Skeletal muscle satellite cell (primary cell): ENCODE data around the gene NFKBIA.
A peak's percentile ranks its signal among the peaks of the same experiment; 100 is the strongest.
"Not testable (repeated sequence)": the region's sequence is repeated elsewhere in the genome, so short reads cannot be mapped to it uniquely, and the experiment has no call there.

Experiments
- H3K27me3 ChIP-seq: 2 replicates; pipeline ENCODE4 v1.7.0; 2013; ENCODE audit warnings: low read length; ENCODE audit not compliant: control insufficient read depth, insufficient read depth
- H3K36me3 ChIP-seq: 2 replicates; pipeline ENCODE4 v1.7.0; 2013; ENCODE audit warnings: mild to moderate bottlenecking, control low read depth, low read length; ENCODE audit not compliant: insufficient read depth
- H3K4me1 ChIP-seq: 2 replicates; pipeline ENCODE4 v1.7.0; 2013; ENCODE audit warnings: low read length; ENCODE audit not compliant: control insufficient read depth, insufficient read depth
- H3K4me2 ChIP-seq: 2 replicates; pipeline ENCODE4 v1.7.0; 2013; ENCODE audit warnings: mild to moderate bottlenecking, low read length
- H3K4me3 ChIP-seq: 2 replicates; pipeline ENCODE4 v1.7.0; 2013; ENCODE audit warnings: low read length
- H3K9ac ChIP-seq: 2 replicates; pipeline ENCODE4 v1.7.0; 2013; ENCODE audit warnings: mild to moderate bottlenecking, low read depth, low read length, moderate library complexity
- H3K9me3 ChIP-seq: replicated peaks from 2 replicates; pipeline ENCODE4 v1.7.0; 2013; ENCODE audit warnings: mild to moderate bottlenecking, control low read depth, low read length

The NFKBIA gene

DNA sequence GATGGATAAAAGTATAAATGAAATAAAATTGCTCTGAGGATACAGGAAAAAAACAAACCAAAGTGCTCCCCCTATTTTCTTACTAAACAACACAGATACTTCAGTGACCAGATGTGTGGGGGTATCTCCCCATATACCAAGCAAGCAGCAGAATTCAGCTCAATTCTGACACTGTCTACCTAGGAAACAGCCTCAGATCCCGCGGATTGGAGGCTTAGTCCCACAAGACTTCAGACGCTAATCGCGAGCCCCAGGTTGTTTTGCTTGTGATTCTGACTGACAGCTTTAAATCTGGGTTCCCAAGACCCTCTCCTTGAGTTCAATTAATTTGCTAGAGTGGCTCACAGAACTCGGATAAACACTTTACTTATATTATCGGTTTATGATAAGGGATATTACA lies 17.3 kb downstream of the NFKBIA start:
- Histone ChIP-seq H3K4me2 (no peak overlapping the region), H3K9me3 (no peaks in the 10 kb centered on the region), H3K27me3 (no peaks in the 10 kb centered on the region), H3K4me1 (peaks cover 32% of the 10 kb centered on the region), H3K4me3 (no peak overlapping the region), H3K9ac (no peak overlapping the region), H3K36me3 (no peaks in the 10 kb centered on the region)

DNA sequence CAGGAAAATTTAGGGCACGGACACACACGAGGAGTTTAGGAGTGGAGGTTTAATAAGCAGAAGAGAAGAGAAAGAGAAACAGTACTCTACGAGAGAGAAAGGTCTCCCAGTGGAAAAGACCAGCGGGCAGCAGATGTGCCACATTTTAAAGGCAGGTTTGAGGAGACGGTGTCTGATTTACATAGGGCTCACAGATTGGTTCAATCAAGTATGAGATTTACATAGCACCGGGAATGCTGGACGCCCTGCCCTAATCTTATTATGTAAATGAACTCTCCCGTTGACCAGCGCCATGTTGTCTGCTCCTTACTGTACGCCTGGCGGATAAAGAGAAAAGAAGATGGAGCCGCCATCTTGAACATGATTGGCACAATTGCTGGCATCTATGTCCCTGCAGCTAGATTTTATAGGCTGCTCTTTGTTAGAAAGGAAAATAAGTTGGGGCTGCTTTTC lies 17.9 kb downstream of the NFKBIA start:
- Histone ChIP-seq H3K27me3 (no peaks in the 10 kb centered on the region), H3K9ac (no peak overlapping the region), H3K4me2 (no peak overlapping the region), H3K4me1 (peaks cover 32% of the 10 kb centered on the region), H3K36me3 (no peaks in the 10 kb centered on the region), H3K4me3 (no peak overlapping the region), H3K9me3 (no peaks in the 10 kb centered on the region)

DNA sequence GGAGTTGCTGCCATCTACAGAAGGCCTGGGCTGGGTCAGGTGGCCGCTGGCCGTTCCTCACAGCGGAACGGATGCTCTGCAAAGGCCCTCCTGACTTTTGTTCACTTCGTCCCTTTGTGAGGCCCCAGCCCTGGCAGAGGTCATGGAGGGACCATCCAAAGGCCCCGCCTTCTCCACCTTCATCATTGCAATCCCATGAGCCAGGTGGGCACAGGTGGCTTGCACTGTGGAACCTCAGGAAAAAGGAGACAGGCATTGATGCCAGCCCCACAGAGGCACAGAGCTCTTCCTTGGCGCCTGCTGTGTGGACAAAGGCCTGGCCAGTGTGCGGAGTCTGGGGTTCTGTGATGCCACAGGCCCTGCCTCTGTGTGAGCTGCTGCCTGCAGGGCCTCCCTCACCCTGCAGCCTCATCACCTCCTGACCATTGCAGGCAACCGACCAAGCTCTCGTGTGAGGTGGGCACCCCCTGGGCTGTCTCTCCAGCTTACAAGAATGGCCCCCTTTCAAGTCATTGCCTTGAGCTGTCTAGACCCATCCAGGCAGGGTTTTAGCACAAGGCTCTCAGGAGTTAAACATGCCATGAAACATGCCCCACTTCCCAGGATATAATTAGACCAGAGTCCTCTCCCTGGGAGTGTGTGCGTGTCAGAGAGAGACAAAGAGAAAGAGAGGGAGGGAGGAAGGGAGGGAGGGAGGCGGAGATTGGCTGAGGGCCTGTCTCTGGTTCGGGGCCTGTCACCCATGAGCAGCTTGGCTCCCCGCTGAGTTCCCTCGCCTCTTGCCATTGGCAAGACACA lies 19.3 kb downstream of the NFKBIA start:
- peak overlapping the region; percentile 67 for H3K9ac ChIP-seq
- no peaks in the 10 kb centered on the region for H3K36me3 ChIP-seq
- no peaks in the 10 kb centered on the region for H3K9me3 ChIP-seq
- peaks cover 32% of the 10 kb centered on the region for H3K4me1 ChIP-seq
- H3K4me2 ChIP-seq = peak overlapping the region; percentile 38
- H3K4me3 ChIP-seq = no peak overlapping the region
- no peaks in the 10 kb centered on the region for H3K27me3 ChIP-seq

DNA sequence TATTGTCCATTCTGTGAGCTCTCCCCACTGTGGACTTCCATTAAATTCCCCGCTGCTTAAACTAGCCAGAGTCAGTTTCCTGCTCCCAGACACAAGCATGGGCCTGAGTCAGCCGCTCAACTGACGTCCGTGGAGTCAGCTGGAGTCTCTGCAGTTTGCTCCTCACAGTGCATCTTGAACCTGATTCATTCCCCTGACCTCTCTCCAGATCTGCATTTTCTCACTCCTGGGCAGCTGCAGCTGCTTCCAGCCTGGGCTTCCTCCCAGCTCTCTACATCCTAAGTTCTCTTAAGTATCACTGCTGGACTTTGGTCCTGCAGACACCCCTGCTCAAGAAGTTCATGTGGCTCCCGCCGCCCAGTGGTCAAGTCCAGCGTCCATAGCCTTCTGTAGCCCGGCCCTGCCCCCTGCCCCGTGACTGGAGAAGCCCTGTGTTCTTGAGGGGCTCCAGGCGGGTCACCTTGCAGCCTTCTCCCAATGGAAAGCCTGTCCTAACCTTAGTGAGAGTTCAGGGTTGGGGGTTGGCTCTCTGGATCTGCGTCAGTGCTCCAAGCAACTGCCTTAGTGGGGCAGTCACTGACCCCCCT lies 20.0 kb downstream of the NFKBIA start:
- no peaks in the 10 kb centered on the region for H3K27me3 ChIP-seq
- peaks cover 32% of the 10 kb centered on the region for H3K4me1 ChIP-seq
- no peaks in the 10 kb centered on the region for H3K9me3 ChIP-seq
- peak overlapping the region; percentile 70 for H3K9ac ChIP-seq
- H3K36me3 ChIP-seq = no peaks in the 10 kb centered on the region
- H3K4me3 ChIP-seq = peak overlapping the region; percentile 12
- H3K4me2 ChIP-seq = peak overlapping the region; percentile 53

DNA sequence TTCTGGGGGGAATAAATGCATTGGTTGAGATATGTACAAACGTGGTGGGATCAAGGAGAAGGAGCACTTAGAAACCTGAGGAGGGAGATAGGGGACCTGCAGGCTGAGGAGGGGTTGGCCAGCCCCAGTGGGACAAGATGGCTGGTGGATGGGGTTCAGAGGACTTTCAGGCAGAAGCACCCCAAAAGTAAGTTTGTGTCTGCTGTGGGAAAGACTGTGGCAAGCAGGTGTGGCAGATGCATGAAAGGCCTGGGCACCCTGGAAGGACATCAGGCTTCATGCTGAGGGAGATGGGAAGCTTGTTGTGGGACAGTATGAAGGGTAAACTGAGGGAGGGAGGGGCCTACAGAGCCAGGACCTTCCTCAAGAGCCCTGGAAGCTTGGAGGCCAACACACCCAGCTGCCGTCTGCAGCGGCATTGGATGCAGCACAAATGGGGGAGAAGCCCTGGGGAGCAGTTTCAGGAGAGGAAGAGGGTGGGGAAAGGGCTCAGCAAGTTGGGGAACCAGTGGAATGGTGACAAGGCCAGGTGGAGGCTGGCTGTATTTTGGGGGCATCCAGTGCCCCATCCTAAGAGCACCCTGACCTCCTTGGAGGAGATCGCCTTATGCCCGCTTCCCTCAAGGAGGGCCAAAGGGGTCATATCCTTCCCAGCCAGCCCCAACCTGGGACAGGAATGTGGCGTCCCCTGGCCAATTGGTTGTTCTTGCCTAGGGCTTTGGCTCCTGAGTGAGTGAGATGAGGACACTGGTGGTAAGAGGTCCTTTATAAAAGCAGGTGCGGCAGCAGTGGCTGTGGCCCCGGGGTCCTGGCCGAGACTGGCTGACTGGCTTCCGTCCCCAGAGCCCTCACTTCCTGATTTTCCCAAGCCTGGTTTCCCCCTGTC lies 20.7 kb downstream of the NFKBIA start:
- no peaks in the 10 kb centered on the region for H3K9me3 ChIP-seq
- H3K4me3 ChIP-seq = peak overlapping the region; percentile 12
- peaks cover 32% of the 10 kb centered on the region for H3K4me1 ChIP-seq
- H3K4me2 ChIP-seq = peak overlapping the region; percentile 53
- no peaks in the 10 kb centered on the region for H3K36me3 ChIP-seq
- no peaks in the 10 kb centered on the region for H3K27me3 ChIP-seq
- peak overlapping the region; percentile 70 for H3K9ac ChIP-seq

DNA sequence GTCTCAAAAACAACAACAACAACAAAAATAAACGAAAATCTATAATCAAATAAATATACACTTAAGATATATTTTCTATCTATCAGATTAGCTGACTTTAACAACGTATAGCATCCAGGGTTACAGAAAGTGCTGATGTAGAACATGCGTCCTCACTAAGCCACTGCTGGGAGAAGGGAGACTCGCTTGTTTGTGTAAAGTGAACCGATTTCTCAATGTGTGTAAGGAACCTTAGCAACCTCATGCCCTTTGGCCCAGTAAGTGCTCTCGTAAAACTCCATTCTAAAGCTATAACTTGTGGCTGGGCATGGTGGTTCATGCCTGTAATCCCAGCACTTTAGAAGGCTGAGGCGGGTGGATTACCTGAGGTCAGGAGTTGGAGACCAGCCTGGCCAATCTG lies 23.8 kb downstream of the NFKBIA start:
- H3K4me2 ChIP-seq = no peak overlapping the region
- H3K4me1 ChIP-seq = peaks cover 27% of the 10 kb centered on the region
- no peak overlapping the region for H3K9ac ChIP-seq
- H3K4me3 ChIP-seq = no peak overlapping the region
- H3K27me3 ChIP-seq = no peaks in the 10 kb centered on the region
- H3K36me3 ChIP-seq = no peaks in the 10 kb centered on the region
- H3K9me3 ChIP-seq = no peaks in the 10 kb centered on the region

DNA sequence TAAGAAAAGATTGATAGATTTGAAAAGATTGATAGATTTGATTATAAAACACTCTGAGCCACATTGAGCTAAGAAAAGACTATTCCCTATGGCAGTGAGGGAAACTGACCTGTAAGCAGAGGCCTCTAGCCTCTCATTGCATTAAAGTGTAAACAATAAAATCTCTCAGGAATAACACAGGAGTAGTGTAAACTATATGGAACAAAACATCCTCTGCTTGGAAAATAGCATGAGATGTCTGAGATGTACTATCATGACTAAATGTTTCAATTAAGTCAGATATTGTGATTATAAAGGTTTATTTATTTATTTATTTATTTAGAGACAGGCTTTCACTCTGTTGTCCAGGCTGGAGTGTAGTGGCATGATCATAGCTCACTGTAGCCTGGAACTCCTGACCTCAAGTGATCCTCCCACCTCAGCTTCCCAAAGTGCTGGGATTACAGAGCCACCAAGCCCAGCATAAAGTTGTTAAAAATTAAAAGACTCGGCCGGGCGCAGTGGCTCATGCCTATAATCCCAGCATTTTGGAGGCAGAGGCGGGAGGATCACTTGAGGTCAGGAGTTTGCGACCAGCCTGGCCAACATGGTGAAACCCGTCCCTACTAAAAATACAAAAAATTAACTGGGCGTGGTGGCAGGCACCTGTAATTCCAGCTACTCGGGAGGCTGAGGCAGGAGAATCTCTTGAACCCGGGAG lies 25.2 kb downstream of the NFKBIA start:
- H3K9ac ChIP-seq, H3K27me3 ChIP-seq, H3K36me3 ChIP-seq, H3K4me2 ChIP-seq, H3K9me3 ChIP-seq, H3K4me3 ChIP-seq: not testable (repeated sequence)
- peaks cover 16% of the 10 kb centered on the region for H3K4me1 ChIP-seq

DNA sequence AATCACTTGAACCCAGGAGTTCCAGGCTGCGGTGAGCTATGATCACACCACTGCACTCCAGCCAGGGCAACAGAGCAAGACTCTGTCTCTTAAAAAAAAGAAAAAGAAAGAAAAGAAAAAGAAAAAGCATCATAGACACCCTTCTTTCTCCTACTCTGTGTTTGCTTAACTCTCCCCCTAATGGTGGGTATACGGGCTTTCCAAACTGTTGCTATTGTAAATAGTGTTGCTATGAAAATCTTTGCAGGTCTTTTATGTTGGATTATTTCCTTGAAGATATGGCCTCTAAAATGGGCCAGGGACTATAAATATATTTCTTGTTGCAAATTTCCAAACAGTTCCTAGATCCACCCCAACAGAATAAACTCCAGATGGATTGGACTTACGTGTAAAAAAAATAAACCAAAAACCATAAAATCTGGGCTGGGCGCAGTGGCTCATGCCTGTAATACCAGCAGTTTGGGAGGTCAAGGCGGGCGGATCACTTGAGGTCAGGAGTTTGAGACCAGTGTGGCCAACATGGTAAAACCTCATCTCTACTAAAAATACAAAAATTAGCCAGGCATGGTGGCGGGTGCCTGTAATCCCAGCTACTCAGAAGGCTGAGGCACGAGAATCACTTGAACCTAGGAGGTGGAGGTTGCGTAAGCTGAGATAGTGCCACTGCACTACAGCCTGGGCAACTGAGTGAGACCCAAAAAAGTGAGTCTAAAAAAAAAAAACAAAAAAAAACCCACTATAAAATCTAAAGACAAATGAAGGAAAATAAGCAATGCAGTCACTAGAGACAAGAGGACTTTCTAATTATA lies 25.9 kb downstream of the NFKBIA start:
- no peaks in the 10 kb centered on the region for H3K36me3 ChIP-seq

DNA sequence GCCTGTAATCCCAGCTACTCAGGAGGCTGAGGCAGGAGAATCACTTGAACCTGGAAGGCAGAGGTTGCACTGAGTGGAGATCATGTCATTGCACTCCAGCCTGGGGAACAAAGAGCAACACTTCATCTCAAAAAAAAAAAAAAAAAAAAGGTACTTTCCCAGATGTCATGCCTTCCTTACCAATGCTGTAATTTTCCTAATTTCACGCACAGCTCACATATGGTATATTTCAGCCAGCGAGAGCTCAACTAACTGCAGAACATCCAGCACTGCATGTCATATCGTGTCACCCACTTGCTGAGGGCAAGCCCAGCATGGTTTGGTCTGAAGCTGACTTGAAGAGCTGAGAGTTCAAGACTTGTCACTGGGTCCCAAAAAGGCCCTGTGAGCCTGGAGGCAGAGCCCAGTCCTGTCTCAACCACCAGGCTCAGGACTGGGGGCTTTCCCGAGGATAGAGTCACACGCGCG lies 29.0 kb downstream of the NFKBIA start:
- no peak overlapping the region for H3K4me2 ChIP-seq
- no peaks in the 10 kb centered on the region for H3K27me3 ChIP-seq
- H3K4me3 ChIP-seq = no peak overlapping the region
- peaks cover 12% of the 10 kb centered on the region for H3K4me1 ChIP-seq
- no peaks in the 10 kb centered on the region for H3K9me3 ChIP-seq
- no peak overlapping the region for H3K9ac ChIP-seq
- no peaks in the 10 kb centered on the region for H3K36me3 ChIP-seq

More for the DNA sequence above, 25.9 kb downstream of the NFKBIA start:
- no peaks in the 10 kb centered on the region for H3K9me3 ChIP-seq
- H3K27me3 ChIP-seq = no peaks in the 10 kb centered on the region
- no peak overlapping the region for H3K9ac ChIP-seq
- no peak overlapping the region for H3K4me2 ChIP-seq
- peaks cover 13% of the 10 kb centered on the region for H3K4me1 ChIP-seq
- H3K4me3 ChIP-seq = no peak overlapping the region

DNA sequence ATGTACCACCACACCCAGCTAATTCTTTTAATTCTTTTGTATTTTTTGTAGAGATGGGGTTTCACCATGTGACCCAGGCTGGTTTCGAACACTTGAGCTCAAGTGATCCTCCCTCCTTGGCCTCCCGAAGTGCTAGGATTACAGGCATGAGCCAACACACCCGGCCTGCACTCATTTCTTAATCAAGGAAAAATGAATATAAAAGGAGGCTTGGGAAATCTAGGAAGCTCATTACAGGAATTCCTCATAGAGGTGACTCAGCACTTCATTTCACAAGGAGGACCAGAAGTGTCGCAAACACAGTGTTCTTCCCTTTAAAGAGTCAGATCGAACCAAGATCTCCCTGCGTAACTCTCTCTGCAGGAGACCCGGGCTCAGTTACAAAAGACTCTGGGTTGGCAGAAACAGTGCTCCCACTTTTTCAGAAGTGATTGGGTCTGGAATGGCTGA lies 30.3 kb downstream of the NFKBIA start:
- no peak overlapping the region for H3K4me2 ChIP-seq
- no peaks in the 10 kb centered on the region for H3K27me3 ChIP-seq
- H3K4me3 ChIP-seq = no peak overlapping the region
- peaks cover 21% of the 10 kb centered on the region for H3K4me1 ChIP-seq
- no peaks in the 10 kb centered on the region for H3K36me3 ChIP-seq
- no peaks in the 10 kb centered on the region for H3K9me3 ChIP-seq
- no peak overlapping the region for H3K9ac ChIP-seq
